CD4-positive, alpha-beta T cell treated with Interleukin-4 for 1 hour (primary cell): ENCODE data around the gene HMGXB3.
A peak's percentile ranks its signal among the peaks of the same experiment; 100 is the strongest.

Experiments
- DNase-seq, 2 donors: peaks; one replicate each; pipeline ENCODE4 v3.0.0-alpha.2; 2020 to 2022

Gene HMGXB3

GRCh38 chr5:150052956-150053712, 52.6 kb downstream of the HMGXB3 start:
- DNase-seq: peak in 1 of 2 donors; percentile 37

- no peak for DNase-seq
Observed at GRCh38 chr5:150053713-150054392, 53.3 kb downstream of the HMGXB3 start.

GRCh38 chr5:150054569-150054968, 54.0 kb downstream of the HMGXB3 start:
- DNase-seq: no peak

- DNase-seq: no peak
Observed at GRCh38 chr5:150055326-150056074, 55.0 kb downstream of the HMGXB3 start.

- no peak for DNase-seq
Observed at GRCh38 chr5:150056075-150056443, 55.5 kb downstream of the HMGXB3 start.

GRCh38 chr5:150057052-150057451, 56.5 kb downstream of the HMGXB3 start:
- DNase-seq: no peak

GRCh38 chr5:150057511-150057910, 57.0 kb downstream of the HMGXB3 start:
- DNase-seq: no peak

GRCh38 chr5:150057996-150058395, 57.5 kb downstream of the HMGXB3 start:
- no peak for DNase-seq

GRCh38 chr5:150058480-150059126, 58.1 kb downstream of the HMGXB3 start:
- peak in 1 of 2 donors; percentile 60 for DNase-seq

GRCh38 chr5:150059623-150060022, 59.1 kb downstream of the HMGXB3 start:
- DNase-seq: no peak

- DNase-seq: no peak
Observed at GRCh38 chr5:150060471-150060870, 59.9 kb downstream of the HMGXB3 start.

- DNase-seq: no peak
Observed at GRCh38 chr5:150061538-150061995, 61.0 kb downstream of the HMGXB3 start.

GRCh38 chr5:150062216-150062922, 61.8 kb downstream of the HMGXB3 start:
- DNase-seq: no peak

GRCh38 chr5:150063638-150064037, 63.1 kb downstream of the HMGXB3 start:
- DNase-seq: no peak

GRCh38 chr5:150064681-150065220, 64.2 kb downstream of the HMGXB3 start:
- no peak for DNase-seq

- no peak for DNase-seq
Observed at GRCh38 chr5:150065346-150065745, 64.8 kb downstream of the HMGXB3 start.

- DNase-seq: peak in 1 of 2 donors; percentile 29
Observed at GRCh38 chr5:150065886-150066285, 65.3 kb downstream of the HMGXB3 start.

GRCh38 chr5:150066436-150066835, 65.9 kb downstream of the HMGXB3 start:
- DNase-seq: no peak

- no peak for DNase-seq
Observed at GRCh38 chr5:150066901-150067396, 66.4 kb downstream of the HMGXB3 start.

- no peak for DNase-seq
Observed at GRCh38 chr5:150067405-150067960, 66.9 kb downstream of the HMGXB3 start.

- no peak for DNase-seq
Observed at GRCh38 chr5:150068071-150068470, 67.5 kb downstream of the HMGXB3 start.

- DNase-seq: no peak
Observed at GRCh38 chr5:150068472-150068871, 67.9 kb downstream of the HMGXB3 start.
